Ovary (tissue), 9 donors: ENCODE results near the gene ROBO3. TPM values are rescaled to one million over a fixed set of nuclear protein-coding genes. Genes with fewer than 3 reads are reported as not detected.

Source experiments
- DNase-seq, 5 donors: peaks; one replicate each; pipeline ENCODE4 v3.0.0-alpha.2; 2019 to 2020
- H3K27ac ChIP-seq, 2 donors: fragments of 200-600 bp; one replicate each; pipeline versions ENCODE4 v1.5.1 to v1.8.0; 2019 to 2022
- H3K27me3 ChIP-seq: fragments of 200-600 bp; one replicate; pipeline ENCODE4 v1.8.0; 2022
- H3K36me3 ChIP-seq: fragments of 200-600 bp; sonication (generic); one replicate; pipeline ENCODE4 v1.5.1; 2019
- H3K4me1 ChIP-seq: one replicate; pipeline ENCODE4 v1.8.1; 2013; ENCODE audit warnings: mild to moderate bottlenecking, moderate library complexity; ENCODE audit not compliant: insufficient read depth
- H3K4me3 ChIP-seq: fragments of 200-600 bp; sonication (generic); one replicate; pipeline ENCODE4 v1.5.1; 2017
- H3K9me3 ChIP-seq, 2 donors: fragments of 200-600 bp in 1 of 2; sonication (generic) in 1 of 2; one replicate each; pipeline versions ENCODE4 v1.5.1 to v1.8.1; 2013 to 2019; ENCODE audit warnings: mild to moderate bottlenecking in 1 of 2, moderate library complexity in 1 of 2
- EP300 ChIP-seq: sonication (generic); formaldehyde crosslinking; IDR thresholded peaks from one replicate; pipeline ENCODE4 v1.6.1; 2017; ENCODE audit warnings: antibody characterized with exemption
- POLR2A ChIP-seq: fragments of 450-650 bp; IDR thresholded peaks from one replicate; pipeline ENCODE4 v1.6.1; 2017; ENCODE audit warnings: antibody characterized with exemption, mild to moderate bottlenecking, moderate library complexity
- WGBS, 3 donors: extraction: QIAGEN DNeasy Blood & Tissue Kit in 1 of 3; methylation state at CpG; one replicate each; pipeline versions ENCODE4 v1.1.5 to v1.1.7; 2013 to 2017; 5-methylcytosine and 5-hydroxymethylcytosine counted together
- intact Hi-C, 4 donors: fragments of 100-400 bp; cut with DNase I; formaldehyde crosslinking; loops; one replicate each; pipeline versions ENCODE4 v1.11.0 to v1.15.1; 2022 to 2023
- polyA plus RNA-seq, 2 donors: library from polyadenylated mRNA; stranded (reverse); fragments of 200-250 nt in 1 of 2; fragments of 350-450 nt in 1 of 2; fragmentation: Illumina TruSeq in 1 of 2; extraction: RNeasy Lipid Tissue Mini Kit (QIAGEN cat#74804) in 1 of 2; gene quantifications; one replicate each; pipeline ENCODE4 v1.2.3, GENCODE V29; 2013 to 2014
- total RNA-seq, 7 donors: library from RNA; depleted of rRNA in 2 of 7; stranded (reverse); fragments of >200 nt in 2 of 7; fragmentation: NEBNext Ultra II Directional in 3 of 7; extraction: Animal tissue kit (Norgen Biotek cat#: 25700) in 3 of 7; gene quantifications; one replicate each; pipeline versions ENCODE4 v1.1.0 to v1.2.4, GENCODE V29; 2016 to 2023
- TF ChIP-seq, protein P1 (sequence below), 3 donors: fragments of 450-650 bp in 2 of 3; fragments of 200-600 bp in 1 of 3; IDR thresholded peaks; one replicate each; pipeline versions ENCODE4 v1.5.1 to v1.8.0; 2016 to 2022; ENCODE audit warnings: antibody characterized with exemption in 3 of 3, mild to moderate bottlenecking in 1 of 3
- donor health status: DM: no; HTN: no; CAD: no; lungs with moderate emphysema.
- donor health status: DM: no; HTN: no; CAD: no.
- donor health status: Bipolar disorder and iron deficiency.
- donor health status: DM: yes; HTN: yes; CAD: no.
- donor health status: DM: no; HTN: no; CAD: no.
- donor health status: DM: yes; HTN: yes; CAD: no.

Gene ROBO3
- total and polyA plus RNA-seq, 9 donors: 15.2 to 90.4 (median 56.7) TPM

DNA sequence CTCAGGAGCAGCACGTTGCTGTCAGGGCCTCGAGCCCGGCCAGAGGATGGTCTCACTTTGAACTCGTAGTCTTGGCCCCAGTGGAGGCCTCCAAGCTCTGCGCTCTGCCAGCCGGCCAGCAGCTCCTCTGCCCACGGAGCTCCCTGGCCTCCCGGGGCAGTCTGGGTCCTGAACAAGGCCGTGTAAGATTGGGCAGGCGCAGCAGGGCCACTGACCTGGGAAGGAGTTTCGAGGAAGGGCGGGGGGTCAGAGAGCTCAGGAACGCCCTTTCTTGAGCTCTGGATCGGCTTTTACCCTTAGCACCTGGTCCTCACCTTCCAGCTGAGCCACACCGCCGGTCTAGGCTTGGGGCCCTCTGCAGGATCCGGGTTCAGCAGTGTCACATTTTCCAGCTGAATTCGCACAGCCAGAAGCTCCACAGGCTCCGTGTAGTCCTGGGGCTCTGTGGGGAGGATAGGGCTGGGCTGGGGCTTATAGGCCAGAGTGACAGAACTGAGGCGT, 30.3 kb downstream of the ROBO3 start:
- no peaks in the 10 kb centered on the region for H3K36me3 ChIP-seq
- peak overlapping the region; percentile 32 to 42 for H3K27ac ChIP-seq
- whole genome bisulfite sequencing, 3 donors: 83 to 84% (median 83%) methylated on average over 20 of the region's 20 CpGs
- no peaks in the 10 kb centered on the region for H3K27me3 ChIP-seq
- H3K4me1 ChIP-seq: peaks cover 40% of the 10 kb centered on the region
- intact Hi-C loops: no loop called here
- no peak for TF ChIP-seq EP300
- TF ChIP-seq POLR2A: no peak
- TF ChIP-seq, protein P1, sequence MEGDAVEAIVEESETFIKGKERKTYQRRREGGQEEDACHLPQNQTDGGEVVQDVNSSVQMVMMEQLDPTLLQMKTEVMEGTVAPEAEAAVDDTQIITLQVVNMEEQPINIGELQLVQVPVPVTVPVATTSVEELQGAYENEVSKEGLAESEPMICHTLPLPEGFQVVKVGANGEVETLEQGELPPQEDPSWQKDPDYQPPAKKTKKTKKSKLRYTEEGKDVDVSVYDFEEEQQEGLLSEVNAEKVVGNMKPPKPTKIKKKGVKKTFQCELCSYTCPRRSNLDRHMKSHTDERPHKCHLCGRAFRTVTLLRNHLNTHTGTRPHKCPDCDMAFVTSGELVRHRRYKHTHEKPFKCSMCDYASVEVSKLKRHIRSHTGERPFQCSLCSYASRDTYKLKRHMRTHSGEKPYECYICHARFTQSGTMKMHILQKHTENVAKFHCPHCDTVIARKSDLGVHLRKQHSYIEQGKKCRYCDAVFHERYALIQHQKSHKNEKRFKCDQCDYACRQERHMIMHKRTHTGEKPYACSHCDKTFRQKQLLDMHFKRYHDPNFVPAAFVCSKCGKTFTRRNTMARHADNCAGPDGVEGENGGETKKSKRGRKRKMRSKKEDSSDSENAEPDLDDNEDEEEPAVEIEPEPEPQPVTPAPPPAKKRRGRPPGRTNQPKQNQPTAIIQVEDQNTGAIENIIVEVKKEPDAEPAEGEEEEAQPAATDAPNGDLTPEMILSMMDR (IDR thresholded peaks at IDR 0.05): no peak
- no peaks in the 10 kb centered on the region for H3K9me3 ChIP-seq
- DNase-seq: no peak
- no peak overlapping the region for H3K4me3 ChIP-seq

DNA sequence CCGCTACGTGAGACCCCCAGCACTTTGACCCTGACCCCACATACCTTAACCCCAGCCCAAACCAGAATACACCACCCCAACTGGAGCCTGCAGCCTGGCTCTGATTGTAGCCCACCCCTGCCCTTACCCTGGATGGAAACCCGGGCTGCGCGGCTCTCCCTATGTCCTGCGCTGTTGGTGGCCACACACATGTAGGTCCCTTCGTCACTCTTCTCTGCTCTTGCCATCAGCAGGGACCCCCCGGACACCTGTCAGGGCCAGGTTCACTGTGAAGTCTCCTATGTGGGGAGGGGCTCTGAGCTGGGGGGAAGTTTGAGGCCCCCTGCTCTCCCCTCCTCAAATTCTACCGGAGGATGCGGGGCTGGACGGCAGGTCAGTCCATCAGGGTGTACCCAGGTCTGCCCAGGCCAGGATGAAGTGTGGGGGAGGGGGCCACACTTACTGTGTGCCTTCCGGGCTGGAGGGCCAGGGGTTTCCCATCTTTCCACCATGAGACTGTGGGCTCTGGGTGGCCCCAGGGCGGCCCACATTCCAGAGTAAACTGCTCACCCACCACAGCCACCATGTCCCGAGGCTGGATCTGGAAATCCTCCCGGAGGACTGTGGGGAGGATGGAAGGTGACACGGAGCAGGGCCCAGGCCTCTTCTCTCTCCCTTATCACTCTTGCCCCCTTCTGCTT, 31.0 kb downstream of the ROBO3 start:
- Histone ChIP-seq H3K4me1 (peaks cover 41% of the 10 kb centered on the region), H3K27me3 (no peaks in the 10 kb centered on the region), H3K9me3 (no peaks in the 10 kb centered on the region), H3K36me3 (no peaks in the 10 kb centered on the region), H3K4me3 (no peak overlapping the region), H3K27ac (peak overlapping the region; percentile 42 to 83)
- 83 to 88% (median 87%) methylated on average over 16 of the region's 16 CpGs for WGBS, 3 donors
- intact Hi-C loops: no loop called here
- TF ChIP-seq EP300 (no peak), POLR2A (no peak)
- TF ChIP-seq, protein P1 (IDR thresholded peaks at IDR 0.05): no peak
- DNase-seq: peak in 1 of 5 donors; percentile 34

DNA sequence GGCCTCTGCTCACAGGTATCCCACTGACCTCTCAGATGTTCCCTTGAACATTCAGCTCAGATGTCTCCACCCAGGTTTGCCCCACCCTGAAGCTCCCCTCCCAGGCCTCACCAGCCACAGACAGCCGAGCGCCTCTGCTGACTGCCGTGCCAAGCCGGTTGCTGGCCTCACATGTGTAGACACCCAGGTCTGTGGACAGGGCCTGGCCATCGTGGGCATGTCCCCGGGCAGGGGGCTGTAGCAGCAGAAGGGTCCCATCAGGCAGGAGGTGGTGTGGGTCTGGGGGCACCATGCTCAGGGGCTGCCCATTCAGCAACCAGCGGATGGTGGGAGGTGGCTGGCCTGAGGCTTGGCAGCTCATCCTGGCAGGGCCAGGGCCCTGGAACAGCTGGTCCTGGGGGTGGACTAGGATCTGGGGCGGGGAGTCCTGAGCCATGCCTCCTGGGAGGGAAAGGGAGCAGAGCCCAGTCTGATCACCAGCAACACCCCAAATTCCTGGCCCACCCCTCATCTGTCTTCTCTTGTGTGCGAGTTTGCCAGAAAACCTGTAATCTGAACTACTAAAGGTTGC, 31.7 kb downstream of the ROBO3 start:
- H3K9me3 ChIP-seq: no peaks in the 10 kb centered on the region
- peaks cover 41% of the 10 kb centered on the region for H3K4me1 ChIP-seq
- H3K27me3 ChIP-seq: no peaks in the 10 kb centered on the region
- no peaks in the 10 kb centered on the region for H3K36me3 ChIP-seq
- no peak overlapping the region for H3K4me3 ChIP-seq
- H3K27ac ChIP-seq: peak overlapping the region; percentile 42 to 83
- WGBS, 3 donors: 49 to 68% (median 61%) methylated on average over 9 of the region's 9 CpGs
- no peak for TF ChIP-seq EP300
- TF ChIP-seq, protein P1 (IDR thresholded peaks at IDR 0.05): no peak
- peak; percentile 7 for TF ChIP-seq POLR2A
- intact Hi-C loops: no loop called here
- DNase-seq: peak in 3 of 5 donors; percentile 63 to 79 (median 71)

DNA sequence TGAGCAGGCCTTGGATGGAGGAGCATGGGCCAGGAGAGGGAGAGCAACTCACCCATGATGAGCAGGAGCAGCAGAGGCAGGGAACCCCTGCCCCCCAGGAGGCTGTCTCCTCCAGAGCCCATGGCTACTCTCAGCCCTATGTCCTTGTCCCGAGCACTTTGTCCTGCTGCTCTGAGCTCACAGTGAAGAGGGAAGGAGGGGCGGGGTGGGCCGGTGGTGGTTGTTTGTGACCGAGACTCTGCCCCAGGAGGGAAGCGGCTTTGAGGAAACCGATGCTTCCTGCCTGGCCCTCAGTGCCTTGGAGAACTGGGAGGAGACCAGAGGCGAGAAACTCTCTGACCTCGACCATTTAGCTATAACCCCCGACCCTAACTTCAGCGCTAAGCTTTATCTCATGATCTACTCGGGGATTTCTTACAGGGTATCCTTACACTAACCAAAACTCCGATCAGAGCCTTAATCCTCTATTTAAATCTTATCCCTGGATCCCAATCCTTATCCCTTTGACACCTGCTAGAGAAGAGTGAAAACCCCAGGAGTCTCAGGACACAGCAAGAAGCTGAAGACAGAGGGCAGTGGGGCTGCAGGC, 32.5 kb downstream of the ROBO3 start, which contains the start of gene ROBO4:
Gene ROBO4 (minus strand): TSS at position 192 of the 589 bp plus-strand sequence. CDS start 70 bp downstream, at position 122.
- peak in 2 of 5 donors; percentile 43 to 58 for DNase-seq
- no peak within 1 kb of the TSS for H3K4me3 ChIP-seq
- intact Hi-C loops: no loop called here
- H3K9me3 ChIP-seq: no peaks in the 10 kb centered on the region
- TF ChIP-seq EP300: no peak
- TF ChIP-seq, protein P1 (IDR thresholded peaks at IDR 0.05): no peak
- TF ChIP-seq POLR2A: no peak
- H3K4me1 ChIP-seq: peaks cover 41% of the 10 kb centered on the region
- no peaks in the 10 kb centered on the region for H3K27me3 ChIP-seq
- peak within 1 kb of the TSS; percentile 42 to 83 for H3K27ac ChIP-seq
- WGBS, 3 donors: 65 to 70% (median 68%) methylated on average over 12 of the region's 12 CpGs
- no peaks in the 10 kb centered on the region for H3K36me3 ChIP-seq
